ENCODE data around the gene MINDY4. TPM values are rescaled to one million over a fixed set of nuclear protein-coding genes. Genes with fewer than 3 reads are reported as not detected.

MINDY4 gene
- total RNA-seq, 1 experiment from 2014 or later: 1.8 TPM

GRCh38 chr7:30901856-30902255 is 130.6 kb downstream of the MINDY4 start:
- Mint-ChIP-seq H3K36me3 (no peaks in the 10 kb centered on the region), H3K4me1 (no peaks in the 10 kb centered on the region), H3K9me3 (no peaks in the 10 kb centered on the region), H3K27me3 (ENCODE audit: low read depth) (no peaks in the 10 kb centered on the region), H3K27ac (no peak overlapping the region), H3K4me3 (no peak overlapping the region)
- TF ChIP-seq, protein P1, sequence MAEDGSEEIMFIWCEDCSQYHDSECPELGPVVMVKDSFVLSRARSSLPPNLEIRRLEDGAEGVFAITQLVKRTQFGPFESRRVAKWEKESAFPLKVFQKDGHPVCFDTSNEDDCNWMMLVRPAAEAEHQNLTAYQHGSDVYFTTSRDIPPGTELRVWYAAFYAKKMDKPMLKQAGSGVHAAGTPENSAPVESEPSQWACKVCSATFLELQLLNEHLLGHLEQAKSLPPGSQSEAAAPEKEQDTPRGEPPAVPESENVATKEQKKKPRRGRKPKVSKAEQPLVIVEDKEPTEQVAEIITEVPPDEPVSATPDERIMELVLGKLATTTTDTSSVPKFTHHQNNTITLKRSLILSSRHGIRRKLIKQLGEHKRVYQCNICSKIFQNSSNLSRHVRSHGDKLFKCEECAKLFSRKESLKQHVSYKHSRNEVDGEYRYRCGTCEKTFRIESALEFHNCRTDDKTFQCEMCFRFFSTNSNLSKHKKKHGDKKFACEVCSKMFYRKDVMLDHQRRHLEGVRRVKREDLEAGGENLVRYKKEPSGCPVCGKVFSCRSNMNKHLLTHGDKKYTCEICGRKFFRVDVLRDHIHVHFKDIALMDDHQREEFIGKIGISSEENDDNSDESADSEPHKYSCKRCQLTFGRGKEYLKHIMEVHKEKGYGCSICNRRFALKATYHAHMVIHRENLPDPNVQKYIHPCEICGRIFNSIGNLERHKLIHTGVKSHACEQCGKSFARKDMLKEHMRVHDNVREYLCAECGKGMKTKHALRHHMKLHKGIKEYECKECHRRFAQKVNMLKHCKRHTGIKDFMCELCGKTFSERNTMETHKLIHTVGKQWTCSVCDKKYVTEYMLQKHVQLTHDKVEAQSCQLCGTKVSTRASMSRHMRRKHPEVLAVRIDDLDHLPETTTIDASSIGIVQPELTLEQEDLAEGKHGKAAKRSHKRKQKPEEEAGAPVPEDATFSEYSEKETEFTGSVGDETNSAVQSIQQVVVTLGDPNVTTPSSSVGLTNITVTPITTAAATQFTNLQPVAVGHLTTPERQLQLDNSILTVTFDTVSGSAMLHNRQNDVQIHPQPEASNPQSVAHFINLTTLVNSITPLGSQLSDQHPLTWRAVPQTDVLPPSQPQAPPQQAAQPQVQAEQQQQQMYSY (CRISPR knock-in tag; IDR thresholded peaks at IDR 0.05): no peak
- no peak for TF ChIP-seq ZBTB21 (CRISPR knock-in tag; IDR thresholded peaks at IDR 0.05; ENCODE audit: borderline replicate concordance)
- TF ChIP-seq, protein P2, sequence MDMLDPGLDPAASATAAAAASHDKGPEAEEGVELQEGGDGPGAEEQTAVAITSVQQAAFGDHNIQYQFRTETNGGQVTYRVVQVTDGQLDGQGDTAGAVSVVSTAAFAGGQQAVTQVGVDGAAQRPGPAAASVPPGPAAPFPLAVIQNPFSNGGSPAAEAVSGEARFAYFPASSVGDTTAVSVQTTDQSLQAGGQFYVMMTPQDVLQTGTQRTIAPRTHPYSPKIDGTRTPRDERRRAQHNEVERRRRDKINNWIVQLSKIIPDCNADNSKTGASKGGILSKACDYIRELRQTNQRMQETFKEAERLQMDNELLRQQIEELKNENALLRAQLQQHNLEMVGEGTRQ (CRISPR knock-in tag; IDR thresholded peaks at IDR 0.05): no peak
- no peak for TF ChIP-seq GTF2I (CRISPR knock-in tag; conservative IDR thresholded peaks at IDR 0.05)
- no peak for TF ChIP-seq RELA (CRISPR knock-in tag; IDR thresholded peaks at IDR 0.05; ENCODE audit: borderline replicate concordance)
- TF ChIP-seq TCF7 (CRISPR knock-in tag; IDR thresholded peaks at IDR 0.05; ENCODE audit: low read depth): no peak
- TF ChIP-seq, protein P3, sequence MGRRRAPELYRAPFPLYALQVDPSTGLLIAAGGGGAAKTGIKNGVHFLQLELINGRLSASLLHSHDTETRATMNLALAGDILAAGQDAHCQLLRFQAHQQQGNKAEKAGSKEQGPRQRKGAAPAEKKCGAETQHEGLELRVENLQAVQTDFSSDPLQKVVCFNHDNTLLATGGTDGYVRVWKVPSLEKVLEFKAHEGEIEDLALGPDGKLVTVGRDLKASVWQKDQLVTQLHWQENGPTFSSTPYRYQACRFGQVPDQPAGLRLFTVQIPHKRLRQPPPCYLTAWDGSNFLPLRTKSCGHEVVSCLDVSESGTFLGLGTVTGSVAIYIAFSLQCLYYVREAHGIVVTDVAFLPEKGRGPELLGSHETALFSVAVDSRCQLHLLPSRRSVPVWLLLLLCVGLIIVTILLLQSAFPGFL (CRISPR knock-in tag; IDR thresholded peaks at IDR 0.05; ENCODE audit: borderline replicate concordance): no peak
- no peak for TF ChIP-seq ATF6 (CRISPR knock-in tag; IDR thresholded peaks at IDR 0.05)
- TF ChIP-seq TEAD4 (CRISPR knock-in tag; IDR thresholded peaks at IDR 0.05): no peak
- TF ChIP-seq ERG (CRISPR knock-in tag; IDR thresholded peaks at IDR 0.05): no peak
- TF ChIP-seq ESRRA (CRISPR knock-in tag; IDR thresholded peaks at IDR 0.05; ENCODE audit: borderline replicate concordance): no peak
- no peak for TF ChIP-seq NFATC4 (CRISPR knock-in tag; IDR thresholded peaks at IDR 0.05)
- no peak for TF ChIP-seq GABPB1 (CRISPR knock-in tag; IDR thresholded peaks at IDR 0.05)
- TF ChIP-seq NR1H2 (CRISPR knock-in tag; IDR thresholded peaks at IDR 0.05): no peak
- TF ChIP-seq, protein P4, sequence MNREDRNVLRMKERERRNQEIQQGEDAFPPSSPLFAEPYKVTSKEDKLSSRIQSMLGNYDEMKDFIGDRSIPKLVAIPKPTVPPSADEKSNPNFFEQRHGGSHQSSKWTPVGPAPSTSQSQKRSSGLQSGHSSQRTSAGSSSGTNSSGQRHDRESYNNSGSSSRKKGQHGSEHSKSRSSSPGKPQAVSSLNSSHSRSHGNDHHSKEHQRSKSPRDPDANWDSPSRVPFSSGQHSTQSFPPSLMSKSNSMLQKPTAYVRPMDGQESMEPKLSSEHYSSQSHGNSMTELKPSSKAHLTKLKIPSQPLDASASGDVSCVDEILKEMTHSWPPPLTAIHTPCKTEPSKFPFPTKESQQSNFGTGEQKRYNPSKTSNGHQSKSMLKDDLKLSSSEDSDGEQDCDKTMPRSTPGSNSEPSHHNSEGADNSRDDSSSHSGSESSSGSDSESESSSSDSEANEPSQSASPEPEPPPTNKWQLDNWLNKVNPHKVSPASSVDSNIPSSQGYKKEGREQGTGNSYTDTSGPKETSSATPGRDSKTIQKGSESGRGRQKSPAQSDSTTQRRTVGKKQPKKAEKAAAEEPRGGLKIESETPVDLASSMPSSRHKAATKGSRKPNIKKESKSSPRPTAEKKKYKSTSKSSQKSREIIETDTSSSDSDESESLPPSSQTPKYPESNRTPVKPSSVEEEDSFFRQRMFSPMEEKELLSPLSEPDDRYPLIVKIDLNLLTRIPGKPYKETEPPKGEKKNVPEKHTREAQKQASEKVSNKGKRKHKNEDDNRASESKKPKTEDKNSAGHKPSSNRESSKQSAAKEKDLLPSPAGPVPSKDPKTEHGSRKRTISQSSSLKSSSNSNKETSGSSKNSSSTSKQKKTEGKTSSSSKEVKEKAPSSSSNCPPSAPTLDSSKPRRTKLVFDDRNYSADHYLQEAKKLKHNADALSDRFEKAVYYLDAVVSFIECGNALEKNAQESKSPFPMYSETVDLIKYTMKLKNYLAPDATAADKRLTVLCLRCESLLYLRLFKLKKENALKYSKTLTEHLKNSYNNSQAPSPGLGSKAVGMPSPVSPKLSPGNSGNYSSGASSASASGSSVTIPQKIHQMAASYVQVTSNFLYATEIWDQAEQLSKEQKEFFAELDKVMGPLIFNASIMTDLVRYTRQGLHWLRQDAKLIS (CRISPR knock-in tag; IDR thresholded peaks at IDR 0.05; ENCODE audit: borderline replicate concordance): no peak
- TF ChIP-seq PRRX2 (CRISPR knock-in tag; IDR thresholded peaks at IDR 0.05): no peak
- no peak for TF ChIP-seq ZNF281 (CRISPR knock-in tag; IDR thresholded peaks at IDR 0.05)
- TF ChIP-seq, protein P5, sequence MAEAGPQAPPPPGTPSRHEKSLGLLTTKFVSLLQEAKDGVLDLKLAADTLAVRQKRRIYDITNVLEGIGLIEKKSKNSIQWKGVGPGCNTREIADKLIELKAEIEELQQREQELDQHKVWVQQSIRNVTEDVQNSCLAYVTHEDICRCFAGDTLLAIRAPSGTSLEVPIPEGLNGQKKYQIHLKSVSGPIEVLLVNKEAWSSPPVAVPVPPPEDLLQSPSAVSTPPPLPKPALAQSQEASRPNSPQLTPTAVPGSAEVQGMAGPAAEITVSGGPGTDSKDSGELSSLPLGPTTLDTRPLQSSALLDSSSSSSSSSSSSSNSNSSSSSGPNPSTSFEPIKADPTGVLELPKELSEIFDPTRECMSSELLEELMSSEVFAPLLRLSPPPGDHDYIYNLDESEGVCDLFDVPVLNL (CRISPR knock-in tag; IDR thresholded peaks at IDR 0.05; ENCODE audit: borderline replicate concordance, low read depth): no peak
- DNase-seq (ENCODE audit: low spot score) (no peak), ATAC-seq (peak; percentile 77)
- CTCF ChIA-PET: interaction anchor here (0.5 to 0.6 kb wide), 2 partner anchors 85 to 290 kb away, joined by 3 to 4 read pairs; no protein-coding TSS in a partner anchor
- POLR2A ChIA-PET: no interaction called here

Measured in WTC11 (cell line).